GM18498 (cell line): ENCODE results near the gene TRAPPC10.

Source experiments
- ATAC-seq: cut with Tn5 transposase; IDR thresholded peaks from one replicate; pipeline ENCODE4 v1.9.1; 2021; ENCODE audit warnings: mild to moderate bottlenecking, moderate library complexity; ENCODE audit not compliant: unreplicated experiment

Gene TRAPPC10

DNA sequence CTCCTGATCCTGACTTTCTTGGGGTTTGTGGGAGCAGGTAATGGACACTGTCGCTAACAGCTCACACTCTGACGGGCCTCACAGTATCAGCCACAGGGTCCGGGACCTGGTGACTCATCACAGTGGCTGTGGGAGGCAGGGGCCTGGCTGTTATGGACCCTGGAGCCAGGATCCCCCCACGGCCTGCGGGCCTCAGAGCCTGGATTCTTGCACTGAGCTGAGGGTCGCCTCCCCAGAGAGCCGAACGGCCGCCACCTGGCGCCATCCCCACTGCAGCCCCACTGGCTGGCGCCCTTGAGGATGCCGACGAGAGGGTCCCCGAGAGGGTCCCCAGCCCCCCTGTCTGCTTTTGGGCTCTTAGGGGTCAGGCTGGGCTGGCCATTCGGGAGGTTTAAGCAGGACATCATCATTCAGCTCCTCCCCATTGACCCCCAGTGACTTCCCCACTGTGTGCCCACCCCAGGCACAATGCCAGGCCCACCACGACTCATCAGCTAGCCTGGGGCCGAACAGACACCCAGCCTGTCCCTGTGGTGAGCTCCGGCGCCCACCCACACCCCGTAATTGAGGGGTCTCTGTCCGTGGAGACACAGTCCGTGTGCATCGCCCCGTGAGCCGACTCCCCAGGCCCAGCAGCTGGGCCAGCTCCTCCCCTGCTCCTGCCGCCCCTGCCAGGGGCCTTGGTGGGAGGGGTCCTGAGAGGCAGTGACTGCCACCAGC is 30.8 kb upstream of the TRAPPC10 start:
- no peak for ATAC-seq

DNA sequence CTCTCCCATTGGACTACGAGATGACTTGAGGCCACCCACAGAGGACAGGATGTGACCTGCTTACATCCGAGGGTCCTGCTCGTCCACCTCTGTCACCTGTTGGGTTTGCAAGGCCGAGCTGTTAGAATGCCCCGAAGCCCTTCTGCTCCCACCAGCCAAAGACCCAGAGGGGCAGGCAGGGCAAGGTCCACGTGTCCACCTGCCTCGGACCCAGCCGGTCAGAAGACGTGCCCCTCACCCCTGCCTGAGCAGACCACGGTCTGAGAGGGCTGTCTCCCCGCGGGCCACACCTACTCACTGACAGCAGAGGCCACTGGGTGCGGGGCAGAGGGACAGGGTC is 30.3 kb upstream of the TRAPPC10 start:
- no peak for ATAC-seq

DNA sequence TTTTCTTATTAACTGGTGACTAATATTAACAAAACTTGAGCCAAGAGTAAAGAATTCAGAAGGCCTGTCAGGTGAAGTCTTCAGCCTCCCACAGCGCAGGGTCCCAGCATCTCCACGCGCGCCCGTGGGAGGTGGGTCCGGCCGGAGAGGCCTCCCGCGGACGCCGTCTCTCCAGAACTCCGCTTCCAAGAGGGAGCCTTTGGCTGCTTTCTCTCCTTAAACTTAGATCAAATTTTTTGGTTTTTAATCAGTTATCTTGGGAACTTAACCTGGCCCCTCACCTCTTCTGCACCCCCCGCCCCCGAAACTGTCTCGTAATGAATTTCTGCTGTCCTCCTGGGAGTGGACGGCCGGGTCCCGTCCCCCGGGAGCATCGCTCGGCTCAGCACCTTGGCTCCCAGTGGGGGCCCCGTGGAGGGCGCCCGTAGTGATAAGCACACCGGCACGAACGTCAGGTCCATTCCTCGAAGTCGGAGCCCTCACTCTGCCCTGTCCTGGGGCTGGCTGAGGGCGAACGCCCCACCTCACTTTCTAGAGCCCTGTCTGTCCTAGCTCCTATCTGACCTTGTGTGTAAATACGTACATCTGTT is 29.5 kb upstream of the TRAPPC10 start:
- ATAC-seq: no peak

DNA sequence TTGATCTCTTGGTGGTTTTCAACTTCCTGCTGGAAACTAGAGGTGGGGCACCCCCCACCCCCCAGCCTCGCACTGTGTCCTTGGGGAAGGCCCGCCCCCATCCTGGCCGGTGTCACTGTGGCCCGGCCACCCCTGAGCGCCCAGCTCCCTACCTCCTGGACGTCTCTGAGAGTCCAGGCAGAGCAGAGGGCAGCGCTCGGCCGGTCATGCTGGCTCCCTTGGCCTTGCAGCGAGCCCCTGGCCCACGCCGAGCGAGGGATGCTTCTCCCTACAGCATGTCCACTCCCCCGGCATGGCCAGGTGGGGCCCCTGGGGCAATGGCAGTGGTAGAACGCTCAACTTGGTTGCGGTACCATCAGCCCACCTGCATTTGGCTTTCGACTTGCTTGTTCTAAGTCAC is 28.7 kb upstream of the TRAPPC10 start:
- no peak for ATAC-seq

DNA sequence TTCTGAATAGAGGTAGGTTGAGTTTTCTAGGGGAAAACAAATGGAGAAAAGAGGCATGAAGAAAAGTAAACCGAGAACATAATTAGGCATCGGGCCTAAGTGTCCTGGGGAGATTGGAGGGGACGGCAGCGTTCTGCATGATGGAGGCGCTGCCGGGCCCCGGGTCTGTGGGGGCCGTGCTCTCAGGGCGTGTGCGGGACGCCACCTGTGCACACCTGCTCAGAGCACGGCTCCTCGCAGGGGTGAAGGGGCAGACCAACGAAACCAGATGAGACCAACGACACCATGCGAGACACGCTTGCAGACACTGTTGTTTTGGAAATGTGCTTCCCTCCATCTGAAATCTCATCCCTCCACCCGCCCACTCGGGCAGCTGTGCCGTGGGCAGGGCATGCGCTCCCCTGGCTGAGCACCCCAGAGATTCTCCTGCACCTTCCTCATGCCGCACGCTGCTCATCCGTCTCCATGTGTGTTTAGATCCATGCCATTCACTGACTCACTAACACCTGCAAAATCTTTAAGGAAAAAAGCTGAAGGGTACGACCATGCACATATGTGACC is 28.2 kb upstream of the TRAPPC10 start:
- no peak for ATAC-seq

DNA sequence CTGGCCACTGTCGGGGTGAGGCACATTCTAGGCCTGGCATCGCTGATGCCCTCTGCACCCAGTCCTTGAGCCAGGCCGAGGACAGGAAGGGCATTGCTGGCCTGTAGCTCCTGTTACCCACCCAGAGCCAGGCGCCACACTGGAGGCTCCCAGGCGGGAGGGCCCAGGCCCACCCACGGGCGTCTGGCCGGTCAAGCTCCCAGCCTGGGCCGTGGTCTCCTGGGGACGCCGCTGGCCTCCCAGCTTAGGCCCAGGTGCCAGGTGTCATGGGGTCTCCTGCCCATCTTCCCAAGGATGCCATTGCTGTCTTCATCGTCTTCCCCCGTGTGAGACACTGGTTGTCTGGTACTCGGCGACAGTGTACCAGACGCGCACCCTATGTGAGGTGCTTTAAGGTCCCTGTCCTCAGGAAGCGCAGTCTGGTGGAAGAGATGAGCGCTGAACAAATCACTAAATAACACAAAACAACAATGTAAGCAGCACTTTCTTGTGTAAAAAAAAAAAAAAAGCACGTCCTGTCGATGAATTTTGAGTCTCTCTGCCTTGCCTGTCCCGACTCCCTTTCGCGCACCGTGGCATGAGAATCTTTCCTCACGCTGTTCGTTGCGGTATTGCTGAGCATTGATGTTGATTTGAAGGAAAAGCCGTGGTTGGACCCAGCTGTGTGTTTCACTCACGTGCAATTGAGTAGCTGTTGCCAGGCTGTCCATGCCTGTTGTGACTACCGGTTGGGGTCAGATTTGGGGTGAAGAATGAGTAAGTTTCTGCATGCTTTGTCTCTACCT is 27.0 kb upstream of the TRAPPC10 start:
- ATAC-seq: no peak

DNA sequence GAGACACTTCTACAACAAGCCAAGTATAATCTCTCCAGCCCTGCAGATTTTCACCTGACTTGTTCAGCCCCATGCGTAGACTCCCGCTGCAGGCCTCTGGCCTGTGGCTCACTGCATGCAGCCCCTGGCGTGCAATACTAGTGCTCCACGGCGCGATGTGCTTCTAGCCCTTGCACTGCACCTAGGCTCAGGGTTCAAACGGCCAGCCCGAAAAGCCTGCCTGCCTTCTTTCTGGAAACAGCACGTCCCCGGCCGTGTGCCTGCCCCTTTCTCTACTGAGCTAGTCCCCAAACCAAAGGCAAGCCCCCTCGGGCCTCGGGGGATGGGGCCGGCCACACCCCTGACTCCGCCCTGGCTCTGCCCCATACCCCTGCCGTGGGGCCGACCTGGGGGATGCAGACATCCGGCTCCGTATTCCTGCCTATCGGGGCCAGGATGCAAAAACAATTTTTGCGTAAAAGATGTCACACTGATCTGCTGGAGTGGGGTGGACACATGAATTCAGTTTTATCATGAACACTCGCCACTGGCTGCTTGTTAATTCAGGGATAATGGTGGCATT is 26.3 kb upstream of the TRAPPC10 start:
- ATAC-seq: no peak

DNA sequence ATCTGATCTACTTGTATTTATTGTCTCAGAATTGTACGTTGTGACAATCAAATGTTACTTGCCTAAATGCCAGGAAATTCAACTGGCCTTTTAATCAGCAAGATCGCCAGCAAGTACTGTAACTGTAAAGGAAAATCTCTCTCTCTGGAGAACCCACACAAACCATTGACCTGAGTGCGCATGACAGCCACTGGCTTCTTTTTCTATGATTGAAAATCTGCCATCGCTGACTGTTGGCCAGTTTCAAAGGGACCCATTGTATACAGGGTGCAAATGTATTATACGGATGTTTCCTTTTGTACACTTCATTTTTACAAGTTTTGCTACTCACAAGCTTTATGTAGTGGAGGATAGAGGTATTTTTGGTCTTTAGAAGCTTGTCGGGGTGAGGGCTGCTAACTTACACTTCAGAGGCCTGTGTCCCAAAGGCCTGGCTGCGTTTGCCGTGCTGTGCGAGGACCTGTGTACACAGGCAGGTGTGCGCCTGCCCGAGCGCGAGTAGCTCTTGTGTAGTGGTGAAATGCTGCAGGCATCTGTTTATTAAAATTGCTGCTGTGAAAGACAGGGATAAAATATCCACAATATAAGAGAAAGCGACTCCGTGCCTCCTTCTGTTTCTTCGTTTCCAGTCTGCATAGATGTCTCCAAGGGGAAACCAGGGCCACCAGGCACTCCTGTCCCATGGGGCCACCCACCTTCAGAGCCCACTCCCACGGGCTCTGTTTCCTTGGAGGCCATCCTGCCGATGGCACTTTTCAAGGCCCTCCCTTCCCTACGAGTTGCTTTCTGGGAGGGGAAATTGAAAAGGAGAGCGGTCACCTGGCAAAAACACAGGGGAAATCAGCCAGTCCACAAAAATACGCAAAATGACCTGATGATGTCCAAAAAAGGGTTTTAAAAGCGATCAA is 25.3 kb upstream of the TRAPPC10 start:
- no peak for ATAC-seq

DNA sequence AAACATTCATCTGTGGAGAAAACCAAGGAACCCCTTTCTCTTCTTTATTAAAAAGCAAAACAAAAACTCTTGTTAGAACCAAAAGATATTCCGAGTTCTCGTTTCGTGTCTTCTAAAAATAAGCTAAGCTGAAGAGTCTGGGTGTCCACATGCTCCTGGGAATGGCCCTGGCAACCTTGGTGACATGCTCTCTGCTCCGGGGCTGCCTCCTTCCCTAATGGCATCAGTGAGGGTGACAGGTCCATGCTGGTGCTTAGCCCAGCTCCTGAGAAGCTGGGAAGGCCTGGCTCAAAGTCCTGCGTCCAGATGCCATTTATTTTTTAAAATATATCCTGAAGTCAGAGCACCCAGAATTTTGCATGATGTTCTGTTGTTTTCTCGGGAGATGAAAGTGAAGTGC is 24.6 kb upstream of the TRAPPC10 start:
- ATAC-seq: no peak

DNA sequence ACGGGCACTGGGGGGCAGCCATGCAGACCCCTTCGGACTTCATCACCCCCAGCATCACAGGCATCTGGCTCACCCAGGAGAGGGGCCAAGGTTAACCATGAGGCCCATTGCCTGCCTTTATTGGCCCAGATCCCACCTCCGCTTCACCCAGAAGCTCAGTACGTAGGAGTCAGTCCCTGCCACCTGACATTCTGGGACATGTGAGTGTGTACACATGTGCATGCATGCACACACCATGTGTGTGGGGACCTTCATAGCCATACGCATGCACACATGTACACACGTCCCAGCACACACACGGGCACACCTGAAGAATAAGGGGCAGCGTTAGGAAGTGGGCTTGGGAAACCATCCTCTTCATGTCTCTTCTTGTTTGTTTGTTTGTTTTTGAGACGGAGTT is 24.1 kb upstream of the TRAPPC10 start:
- ATAC-seq: no peak

DNA sequence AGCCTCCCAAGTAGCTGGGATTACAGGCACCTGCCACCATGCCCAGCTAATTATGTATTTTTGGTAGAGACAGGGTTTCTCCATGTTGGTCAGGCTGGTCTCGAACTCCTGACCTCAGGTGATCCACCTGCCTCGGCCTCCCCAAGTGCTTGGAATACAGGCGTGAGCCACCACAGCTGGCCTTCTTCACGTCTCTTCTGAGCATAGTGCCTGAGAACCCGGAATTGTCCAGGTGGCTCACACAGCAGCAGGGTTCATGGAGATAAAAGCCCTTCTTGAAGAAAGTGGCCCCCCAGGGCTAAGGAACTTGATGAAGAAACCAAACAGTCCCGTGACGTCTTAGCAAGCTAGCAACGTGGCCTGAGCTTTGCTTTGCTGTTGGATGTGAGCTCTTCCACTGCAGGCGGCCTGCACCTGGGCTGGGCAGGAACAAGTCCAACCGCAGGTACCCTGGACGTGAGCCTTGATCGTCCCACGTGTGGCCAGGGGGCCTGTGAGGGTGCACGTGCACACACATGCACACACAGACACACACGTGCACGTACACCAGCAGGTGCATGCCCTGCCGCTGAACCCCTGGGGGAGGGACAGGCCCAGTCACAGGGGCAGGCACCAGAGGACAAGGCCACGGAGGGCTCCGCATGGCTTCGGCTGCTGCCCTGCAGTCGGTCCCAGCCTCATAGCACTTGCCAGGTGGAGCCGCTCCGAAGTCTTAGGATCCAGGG is 23.4 kb upstream of the TRAPPC10 start:
- ATAC-seq: no peak

DNA sequence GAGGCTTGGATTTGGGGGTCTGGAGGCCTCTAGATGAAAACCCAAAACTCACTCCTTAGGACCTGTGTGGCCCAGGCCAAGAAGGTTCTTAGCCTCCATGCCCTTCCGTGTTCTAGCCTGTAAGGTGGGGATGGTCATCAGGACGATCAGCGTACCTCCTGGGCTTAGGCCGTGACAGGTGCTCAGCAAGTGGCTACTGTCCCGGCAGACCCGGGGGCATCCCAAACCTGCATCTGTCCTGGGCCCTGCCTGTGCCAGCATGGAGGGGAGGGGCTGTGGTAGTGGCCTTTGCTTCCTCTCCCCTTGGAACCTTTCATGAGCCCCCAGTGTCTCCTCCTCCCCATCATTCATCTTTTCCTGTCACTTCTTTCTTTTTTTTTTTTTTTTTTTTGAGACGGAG is 22.7 kb upstream of the TRAPPC10 start:
- ATAC-seq: no peak

DNA sequence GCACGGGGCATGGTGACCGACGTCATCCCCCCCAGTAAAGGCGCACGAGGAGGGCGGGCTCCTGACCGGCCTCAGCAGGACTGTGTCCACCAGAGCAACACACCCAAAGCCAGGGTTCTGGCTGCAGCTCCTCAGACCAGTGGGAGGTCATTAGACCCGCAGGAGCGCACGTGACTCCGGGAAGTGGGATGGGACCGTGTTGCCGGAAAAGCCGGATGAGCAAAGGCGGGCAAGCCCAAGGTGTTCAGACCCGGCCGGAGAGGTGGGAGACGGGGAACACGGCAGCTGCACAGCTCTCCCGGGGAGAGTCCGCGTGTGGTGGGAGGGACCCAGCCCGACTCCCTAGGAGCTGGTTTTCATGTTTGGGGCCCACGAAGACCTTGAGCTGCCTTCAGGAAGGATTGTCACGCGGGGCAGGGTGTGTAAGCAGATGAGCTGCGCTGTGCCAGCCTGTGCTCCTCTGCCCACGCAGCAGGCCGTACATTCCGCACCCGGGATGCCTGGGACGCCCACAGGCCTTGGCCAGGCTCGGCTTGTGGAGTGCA is 20.6 kb upstream of the TRAPPC10 start:
- ATAC-seq: no peak

DNA sequence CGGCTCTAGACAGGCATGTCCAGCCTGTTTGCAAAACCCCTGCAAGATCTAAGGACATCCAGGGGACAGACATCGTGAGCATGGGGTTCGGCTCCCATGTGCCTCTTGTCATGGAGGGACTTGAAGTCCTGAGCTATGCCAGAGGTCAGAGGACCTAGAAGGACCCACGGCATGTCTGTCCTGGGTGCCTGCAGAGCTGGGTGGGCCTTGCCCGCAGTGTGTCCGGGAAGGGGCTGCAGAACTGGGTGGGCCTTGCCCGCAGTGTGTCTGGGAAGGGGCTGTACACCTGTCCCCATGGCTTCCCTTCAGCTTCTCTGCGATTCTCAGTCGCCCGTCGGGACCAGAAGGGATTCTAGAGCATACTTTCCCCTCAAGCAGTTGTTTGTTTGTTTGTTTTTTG is 20.0 kb upstream of the TRAPPC10 start:
- no peak for ATAC-seq

DNA sequence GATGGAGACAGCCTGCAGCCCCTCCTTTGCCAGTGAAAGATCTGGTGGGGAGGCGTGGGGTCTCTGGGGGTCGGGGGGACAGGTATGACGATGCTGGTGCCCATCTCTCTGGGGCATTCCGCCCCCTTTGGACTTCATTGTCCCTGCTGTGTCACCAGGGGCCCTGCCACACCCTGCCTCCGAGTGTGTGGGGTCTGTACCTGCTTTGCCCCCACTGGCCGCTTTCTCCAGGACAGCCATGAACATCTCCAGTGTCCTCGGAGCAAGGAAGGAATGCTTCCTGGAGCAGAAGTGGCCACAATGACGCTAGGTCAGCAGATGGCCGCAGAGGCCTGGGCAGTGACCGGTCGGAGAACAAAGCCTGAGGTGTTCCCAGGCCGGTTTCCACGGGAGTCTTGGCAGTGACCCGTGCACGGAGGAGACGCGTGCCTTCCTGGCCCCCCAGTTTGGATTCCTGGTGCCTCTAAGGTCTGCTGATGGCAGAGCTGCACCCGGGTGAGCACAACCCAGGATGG is 18.6 kb upstream of the TRAPPC10 start:
- no peak for ATAC-seq

DNA sequence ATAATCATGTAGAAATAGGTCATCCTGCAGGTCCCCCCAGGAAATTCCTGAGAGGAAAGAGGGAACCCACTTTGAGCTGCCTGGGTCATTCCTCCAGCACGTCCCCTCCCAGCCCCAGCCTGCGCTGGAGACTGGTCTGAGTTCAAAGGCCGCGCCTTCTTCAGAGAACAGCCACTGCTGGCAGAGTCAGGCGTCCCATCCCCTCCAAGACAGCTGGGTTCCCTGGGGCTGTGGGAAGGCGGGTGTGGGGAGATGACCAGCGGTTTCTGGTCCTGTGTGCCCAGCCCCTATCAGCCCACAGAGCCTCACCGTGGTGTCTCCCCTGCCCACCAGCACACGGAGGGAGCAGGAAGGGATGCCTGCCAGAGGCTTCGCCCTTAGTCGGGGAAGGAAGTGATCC is 18.0 kb upstream of the TRAPPC10 start:
- ATAC-seq: no peak

DNA sequence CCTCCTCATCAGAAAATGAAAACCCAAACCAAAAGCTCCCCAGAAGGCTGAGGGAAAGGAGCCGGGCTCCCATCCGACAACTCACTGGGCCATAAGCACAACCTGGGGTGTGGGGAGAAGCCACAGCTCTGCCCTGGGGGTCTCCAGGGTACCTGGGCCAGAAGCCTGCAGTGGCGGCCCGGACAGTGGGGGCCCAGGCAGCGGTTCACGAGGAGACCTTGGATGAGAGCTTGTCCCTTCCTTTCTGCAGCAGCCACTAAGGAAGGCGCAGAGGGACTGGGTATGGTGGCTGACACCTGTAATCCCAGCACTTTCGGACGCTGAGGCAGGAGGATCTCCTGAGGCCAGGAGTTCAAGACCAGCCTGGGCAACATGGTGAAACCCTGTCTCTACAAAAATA is 17.5 kb upstream of the TRAPPC10 start:
- ATAC-seq: no peak

DNA sequence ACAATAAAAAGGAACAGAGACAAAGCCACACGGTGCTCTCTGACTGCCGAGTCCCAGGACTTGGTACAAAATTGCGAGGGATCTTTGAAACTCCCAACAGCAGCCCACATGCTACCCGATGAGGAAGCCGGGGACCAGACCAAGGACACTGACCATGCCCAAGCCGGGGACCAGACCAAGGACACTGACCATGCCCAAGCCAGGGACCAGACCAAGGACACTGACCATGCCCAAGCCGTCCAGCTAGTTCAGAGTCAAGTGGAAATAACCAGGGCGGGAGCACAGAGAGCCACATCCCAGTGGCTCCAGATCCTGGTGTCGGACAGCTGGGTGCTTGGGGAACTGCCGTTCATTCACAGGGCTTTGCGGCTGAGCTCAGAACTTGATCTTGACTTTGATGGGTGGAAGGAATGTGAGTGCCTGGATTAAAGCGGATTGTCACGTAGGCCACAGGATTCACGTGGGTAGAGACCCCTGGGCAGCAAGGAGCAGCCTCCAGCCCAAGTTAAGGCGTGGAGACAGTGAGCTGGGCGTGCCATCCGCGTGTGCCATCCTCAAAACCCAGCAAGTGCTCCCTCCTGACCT is 16.5 kb upstream of the TRAPPC10 start:
- ATAC-seq: no peak
